ENCODE measurements around the gene ARHGAP27.

The ARHGAP27 gene

GRCh38 chr17:45436161-45436560 is 3.5 kb upstream of the ARHGAP27 start:
- DNase-seq (ENCODE audit: low read depth) = peak; percentile 35
- H3K4me3 ChIP-seq (ENCODE audit: low read length) = no peak overlapping the region
- TF ChIP-seq, protein P1, sequence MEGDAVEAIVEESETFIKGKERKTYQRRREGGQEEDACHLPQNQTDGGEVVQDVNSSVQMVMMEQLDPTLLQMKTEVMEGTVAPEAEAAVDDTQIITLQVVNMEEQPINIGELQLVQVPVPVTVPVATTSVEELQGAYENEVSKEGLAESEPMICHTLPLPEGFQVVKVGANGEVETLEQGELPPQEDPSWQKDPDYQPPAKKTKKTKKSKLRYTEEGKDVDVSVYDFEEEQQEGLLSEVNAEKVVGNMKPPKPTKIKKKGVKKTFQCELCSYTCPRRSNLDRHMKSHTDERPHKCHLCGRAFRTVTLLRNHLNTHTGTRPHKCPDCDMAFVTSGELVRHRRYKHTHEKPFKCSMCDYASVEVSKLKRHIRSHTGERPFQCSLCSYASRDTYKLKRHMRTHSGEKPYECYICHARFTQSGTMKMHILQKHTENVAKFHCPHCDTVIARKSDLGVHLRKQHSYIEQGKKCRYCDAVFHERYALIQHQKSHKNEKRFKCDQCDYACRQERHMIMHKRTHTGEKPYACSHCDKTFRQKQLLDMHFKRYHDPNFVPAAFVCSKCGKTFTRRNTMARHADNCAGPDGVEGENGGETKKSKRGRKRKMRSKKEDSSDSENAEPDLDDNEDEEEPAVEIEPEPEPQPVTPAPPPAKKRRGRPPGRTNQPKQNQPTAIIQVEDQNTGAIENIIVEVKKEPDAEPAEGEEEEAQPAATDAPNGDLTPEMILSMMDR (IDR thresholded peaks at IDR 0.05; ENCODE audit: insufficient read depth, low read depth, low read length, missing control alignments) = no peak

DNA sequence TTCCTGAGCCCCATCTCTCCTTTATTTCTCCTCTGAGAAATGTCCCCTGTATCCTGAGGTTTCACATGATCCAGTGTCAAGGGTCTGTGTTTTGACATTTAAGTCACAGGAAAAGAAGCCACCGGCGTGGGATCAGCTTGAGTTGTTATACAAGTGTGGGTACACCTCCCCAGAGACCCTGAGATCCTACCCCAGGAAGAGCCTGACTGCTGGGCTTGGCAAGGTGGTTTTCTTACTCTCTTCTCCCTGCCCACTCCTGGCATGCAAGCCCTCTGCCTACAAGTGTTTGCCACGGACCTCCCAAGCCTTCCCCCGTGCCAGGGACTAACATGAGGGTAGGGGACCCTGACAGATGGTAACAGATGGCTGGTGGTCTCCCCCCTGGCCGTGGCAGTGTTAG is 2.8 kb upstream of the ARHGAP27 start:
- TF ChIP-seq, protein P1 (IDR thresholded peaks at IDR 0.05; ENCODE audit: insufficient read depth, low read depth, low read length, missing control alignments) = no peak
- DNase-seq (ENCODE audit: low read depth) = no peak
- H3K4me3 ChIP-seq (ENCODE audit: low read length) = no peak overlapping the region

GRCh38 chr17:45433159-45433535 is 477 bp upstream of the ARHGAP27 start:
- H3K4me3 ChIP-seq (ENCODE audit: low read length) = no peak overlapping the region
- TF ChIP-seq, protein P1 (IDR thresholded peaks at IDR 0.05; ENCODE audit: insufficient read depth, low read depth, low read length, missing control alignments) = no peak
- DNase-seq (ENCODE audit: low read depth) = peak; percentile 36

DNA sequence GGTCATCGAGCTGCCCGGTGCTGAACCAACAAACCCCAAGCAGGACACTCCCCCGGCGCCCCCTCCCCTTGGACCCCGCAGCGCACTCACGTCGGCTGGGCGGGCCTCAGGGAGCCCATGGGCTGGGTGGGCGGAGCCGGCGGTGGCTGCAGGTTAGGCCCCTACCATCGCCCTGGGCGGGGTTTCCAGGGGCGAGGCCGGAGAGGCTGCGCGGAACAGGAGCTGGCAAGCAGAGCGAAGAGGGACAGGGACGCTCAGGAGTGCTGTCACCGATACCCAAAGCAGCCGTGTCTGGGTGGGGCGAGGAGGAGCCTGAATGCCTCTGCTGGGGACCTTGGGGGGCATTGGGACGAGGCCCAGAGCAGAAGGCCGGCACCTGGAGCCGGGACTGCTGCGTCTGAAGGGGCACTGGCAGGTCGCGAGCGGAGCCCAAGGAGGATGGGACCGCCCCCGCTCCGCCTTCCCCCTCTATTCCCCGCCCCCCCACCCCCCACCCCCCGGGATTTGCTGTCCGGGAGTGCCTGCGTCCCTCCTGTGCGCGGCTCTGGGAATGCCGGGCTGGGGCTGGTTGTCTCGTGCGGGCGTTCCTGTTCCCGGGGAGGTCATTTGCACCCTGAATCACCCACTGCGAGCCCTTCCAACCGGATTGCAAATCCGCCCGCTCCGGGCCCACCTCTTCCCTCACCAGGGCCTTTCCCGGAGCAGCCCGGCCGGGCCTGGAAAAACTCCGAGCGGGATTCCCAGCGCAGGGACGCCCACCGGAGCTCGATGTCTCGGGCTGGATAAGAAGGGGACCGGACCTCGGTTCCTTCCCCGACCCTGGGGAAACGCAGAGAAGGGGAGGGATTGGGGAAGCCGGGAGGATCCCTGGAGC is 902 bp downstream of the ARHGAP27 start:
- TF ChIP-seq, protein P1 (IDR thresholded peaks at IDR 0.05; ENCODE audit: insufficient read depth, low read depth, low read length, missing control alignments) = no peak
- DNase-seq (ENCODE audit: low read depth) = peak; percentile 90
- peak overlapping the region; percentile 66 for H3K4me3 ChIP-seq (ENCODE audit: low read length)

DNA sequence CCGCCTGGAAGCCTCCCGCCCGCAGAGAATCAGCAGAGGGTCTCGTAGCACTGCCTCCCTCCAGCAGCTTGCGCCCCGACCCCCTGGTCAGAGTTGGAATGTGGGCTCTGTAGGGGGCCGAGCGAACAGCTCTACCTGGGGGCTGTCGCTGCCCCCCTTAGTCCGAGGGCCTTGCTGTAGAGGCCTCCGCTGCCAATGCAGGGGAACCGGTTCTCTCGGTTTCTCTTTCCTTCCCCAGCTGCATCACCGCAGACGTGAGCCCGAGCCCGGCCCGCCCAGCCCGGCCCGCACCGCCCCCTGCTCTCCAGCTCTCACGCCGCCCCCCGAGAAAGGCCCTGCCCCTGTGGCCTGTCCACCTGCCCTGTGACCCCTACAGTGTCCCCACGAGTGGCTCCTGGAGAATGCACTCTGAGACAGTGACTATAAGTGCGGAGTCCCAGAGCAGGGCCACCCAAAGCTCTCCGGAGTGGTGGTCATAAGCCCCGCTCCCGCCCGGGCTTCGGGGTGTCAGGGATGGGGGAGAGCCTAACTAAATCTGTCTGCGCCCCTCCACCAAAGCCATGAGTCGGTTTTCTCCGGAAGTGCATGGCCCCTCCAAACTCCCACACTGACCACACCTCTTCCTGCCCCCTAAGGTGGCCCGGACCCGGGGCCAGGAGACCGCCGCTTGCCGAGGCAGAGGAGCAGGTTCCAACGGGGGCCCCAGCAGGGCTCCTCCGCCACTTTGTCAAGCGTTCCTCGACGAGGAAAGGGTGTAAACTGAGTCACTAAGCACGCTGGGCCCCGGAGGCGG is 1.7 kb downstream of the ARHGAP27 start:
- peak; percentile 90 for DNase-seq (ENCODE audit: low read depth)
- H3K4me3 ChIP-seq (ENCODE audit: low read length) = peak overlapping the region; percentile 66
- TF ChIP-seq, protein P1 (IDR thresholded peaks at IDR 0.05; ENCODE audit: insufficient read depth, low read depth, low read length, missing control alignments) = no peak

GRCh38 chr17:45430006-45430737 is 2.5 kb downstream of the ARHGAP27 start:
- H3K4me3 ChIP-seq (ENCODE audit: low read length) = peak overlapping the region; percentile 66
- TF ChIP-seq, protein P1 (IDR thresholded peaks at IDR 0.05; ENCODE audit: insufficient read depth, low read depth, low read length, missing control alignments) = no peak
- no peak for DNase-seq (ENCODE audit: low read depth)
